ENCODE measurements around the gene DAAM2.

Gene DAAM2

GRCh38 chr6:39787322-39787721, 4.9 kb upstream of the DAAM2 start:
- no peak for DNase-seq (ENCODE audit: low spot score)

- DNase-seq (ENCODE audit: low spot score), result no peak
These were observed 1.4 kb upstream of the DAAM2 start for GRCh38 chr6:39790772-39791171.

- DNase-seq (ENCODE audit: low spot score), result no peak
These were observed 865 bp upstream of the DAAM2 start for GRCh38 chr6:39791311-39791710.

- no peak for DNase-seq (ENCODE audit: low spot score)
These were observed 619 bp downstream of the DAAM2 start for GRCh38 chr6:39792540-39793450.

GRCh38 chr6:39793516-39793915, 1.3 kb downstream of the DAAM2 start:
- no peak for DNase-seq (ENCODE audit: low spot score)

GRCh38 chr6:39794231-39794630, 2.1 kb downstream of the DAAM2 start:
- no peak for DNase-seq (ENCODE audit: low spot score)

GRCh38 chr6:39797751-39798150, 5.6 kb downstream of the DAAM2 start:
- DNase-seq (ENCODE audit: low spot score), result no peak

GRCh38 chr6:39800034-39801032, 8.2 kb downstream of the DAAM2 start:
- no peak for DNase-seq (ENCODE audit: low spot score)

- no peak for DNase-seq (ENCODE audit: low spot score)
These were observed 9.5 kb downstream of the DAAM2 start for GRCh38 chr6:39801456-39802251.

GRCh38 chr6:39803872-39804271, 11.7 kb downstream of the DAAM2 start:
- DNase-seq (ENCODE audit: low spot score), result no peak

GRCh38 chr6:39804466-39805065, 12.4 kb downstream of the DAAM2 start:
- DNase-seq (ENCODE audit: low spot score), result no peak

GRCh38 chr6:39806278-39806677, 14.1 kb downstream of the DAAM2 start:
- DNase-seq (ENCODE audit: low spot score), result no peak

GRCh38 chr6:39808346-39808745, 16.2 kb downstream of the DAAM2 start:
- DNase-seq (ENCODE audit: low spot score), result no peak

GRCh38 chr6:39808964-39809363, 16.8 kb downstream of the DAAM2 start:
- DNase-seq (ENCODE audit: low spot score), result no peak

- DNase-seq (ENCODE audit: low spot score), result no peak
These were observed 19.7 kb downstream of the DAAM2 start for GRCh38 chr6:39811835-39812345.

- DNase-seq (ENCODE audit: low spot score), result no peak
These were observed 20.3 kb downstream of the DAAM2 start for GRCh38 chr6:39812496-39812852.

- DNase-seq (ENCODE audit: low spot score), result peak; percentile 39
These were observed 20.8 kb downstream of the DAAM2 start for GRCh38 chr6:39812853-39813533.

- no peak for DNase-seq (ENCODE audit: low spot score)
These were observed 22.1 kb downstream of the DAAM2 start for GRCh38 chr6:39814236-39814635.

- DNase-seq (ENCODE audit: low spot score), result no peak
These were observed 23.2 kb downstream of the DAAM2 start for GRCh38 chr6:39815356-39815755.

- no peak for DNase-seq (ENCODE audit: low spot score)
These were observed 24.6 kb downstream of the DAAM2 start for GRCh38 chr6:39816747-39817146.

- DNase-seq (ENCODE audit: low spot score), result no peak
These were observed 26.5 kb downstream of the DAAM2 start for GRCh38 chr6:39818695-39819094.
